IMR-90 (cell line): ENCODE data around the gene ZFPM1. TPM values are rescaled to one million over a fixed set of nuclear protein-coding genes. Genes with fewer than 3 reads are reported as not detected.

ENCODE experiments used
- ATAC-seq: fragments of 200-7000 bp; cut with Tn5 transposase; 2 replicates; pipeline ENCODE4 v1.9.1; 2020; ENCODE audit warnings: low read depth, mild to moderate bottlenecking, moderate library complexity
- BruUV-seq: library from RNA; stranded (reverse); fragments of 400-500 nt; replicated peaks from 2 replicates; lab custom pipeline; 2021; lab: Mats Ljungman, UMichigan
- CTCF ChIA-PET: fragments of 300-600 bp; formaldehyde crosslinking; extraction: SDS; loops from one replicate; lab custom pipeline; 2021; ENCODE audit warnings: antibody characterized with exemption; lab: Yijun Ruan, JAX
- POLR2A ChIA-PET: fragments of 300-600 bp; sonication (Branson Sonifier 250); formaldehyde crosslinking; loops from one replicate; lab custom pipeline; 2022; ENCODE audit warnings: antibody characterized with exemption; ENCODE audit not compliant: unreplicated experiment; lab: Charles Lee
- DNase-seq: peaks from one replicate; pipeline ENCODE4 v3.0.0; 2013
- H2AFZ ChIP-seq: replicated peaks from 2 replicates; pipeline ENCODE3; 2013; ENCODE audit warnings: low read length, mild to moderate bottlenecking; ENCODE audit not compliant: poor library complexity
- H2AK5ac ChIP-seq: 2 replicates; pipeline ENCODE4 v1.6.1; 2013; ENCODE audit warnings: low read depth, low read length, inconsistent platforms
- H2AK9ac ChIP-seq: replicated peaks from 2 replicates; pipeline ENCODE3; 2013; ENCODE audit warnings: mild to moderate bottlenecking, low read depth, low read length, moderate library complexity; ENCODE audit not compliant: poor library complexity
- H2BK120ac ChIP-seq: 2 replicates; pipeline ENCODE4 v1.6.1; 2013; ENCODE audit warnings: low read depth, low read length, inconsistent platforms
- H2BK15ac ChIP-seq: 3 replicates; pipeline ENCODE4 v1.6.1; 2013; ENCODE audit warnings: low read depth, low read length, inconsistent platforms
- H2BK20ac ChIP-seq: 2 replicates; pipeline ENCODE4 v1.6.1; 2013; ENCODE audit warnings: low read depth, mild to moderate bottlenecking, inconsistent platforms, low read length, moderate library complexity
- H2BK5ac ChIP-seq: 2 replicates; pipeline ENCODE4 v1.6.1; 2013; ENCODE audit warnings: mild to moderate bottlenecking, low read depth, low read length, inconsistent platforms; ENCODE audit not compliant: poor library complexity, severe bottlenecking
- H3K14ac ChIP-seq: replicated peaks from 2 replicates; pipeline ENCODE4 v1.6.1; 2013; ENCODE audit warnings: low read depth, low read length, inconsistent platforms
- H3K18ac ChIP-seq: 2 replicates; pipeline ENCODE4 v1.6.1; 2013; ENCODE audit warnings: low read depth, low read length, control low read depth
- H3K23ac ChIP-seq: 2 replicates; pipeline ENCODE4 v1.6.1; 2013; ENCODE audit warnings: low read depth, low read length, inconsistent platforms
- H3K27ac ChIP-seq: 2 replicates; pipeline ENCODE4 v1.5.1; 2013; ENCODE audit warnings: mild to moderate bottlenecking, control low read depth, low read length; ENCODE audit not compliant: insufficient read depth
- H3K27me3 ChIP-seq: 2 replicates; pipeline ENCODE4 v1.6.1; 2013; ENCODE audit warnings: low read length; ENCODE audit not compliant: control insufficient read depth, insufficient read depth
- H3K36me3 ChIP-seq: 2 replicates; pipeline ENCODE4 v1.6.1; 2013; ENCODE audit warnings: low read length, mixed read lengths; ENCODE audit not compliant: control insufficient read depth, insufficient read depth
- H3K4ac ChIP-seq: 2 replicates; pipeline ENCODE4 v1.6.1; 2013; ENCODE audit warnings: low read depth, low read length, inconsistent platforms
- H3K4me1 ChIP-seq: 2 replicates; pipeline ENCODE4 v1.6.1; 2013; ENCODE audit warnings: low read length, mixed read lengths; ENCODE audit not compliant: control insufficient read depth, insufficient read depth
- H3K4me2 ChIP-seq: 2 replicates; pipeline ENCODE4 v1.6.1; 2013; ENCODE audit warnings: low read depth, mild to moderate bottlenecking, control low read depth, low read length, moderate library complexity
- H3K4me3 ChIP-seq: 2 replicates; pipeline ENCODE4 v1.5.1; 2013; ENCODE audit warnings: low read depth, mild to moderate bottlenecking, control low read depth, low read length, moderate library complexity; ENCODE audit not compliant: insufficient read depth
- H3K56ac ChIP-seq: 2 replicates; pipeline ENCODE4 v1.6.1; 2013; ENCODE audit warnings: low read length, inconsistent platforms; ENCODE audit not compliant: insufficient read depth; ENCODE audit errors: extremely low read depth
- H3K79me1 ChIP-seq, 2 experiments: 2 replicates each; pipeline ENCODE4 v1.6.1; 2013; ENCODE audit warnings: low read length in 2 of 2, inconsistent platforms in 1 of 2, low read depth in 1 of 2
- H3K9ac ChIP-seq: 2 replicates; pipeline ENCODE4 v1.6.1; 2013; ENCODE audit warnings: low read depth, low read length, control low read depth
- H3K9me1 ChIP-seq: 2 replicates; pipeline ENCODE4 v1.6.1; 2013; ENCODE audit warnings: low read length, inconsistent platforms; ENCODE audit not compliant: insufficient read depth
- H3K9me3 ChIP-seq: 2 replicates; pipeline ENCODE4 v1.6.1; 2013; ENCODE audit warnings: low read length; ENCODE audit not compliant: control insufficient read depth, insufficient read depth
- H4K20me1 ChIP-seq: 2 replicates; pipeline ENCODE4 v1.6.1; 2013; ENCODE audit warnings: low read length, inconsistent platforms; ENCODE audit not compliant: insufficient read depth
- H4K5ac ChIP-seq: 2 replicates; pipeline ENCODE4 v1.6.1; 2013; ENCODE audit warnings: mild to moderate bottlenecking, low read depth, low read length, control low read depth
- H4K8ac ChIP-seq, 2 experiments: 2 replicates each; pipeline ENCODE4 v1.6.1; 2013; ENCODE audit warnings: low read depth in 2 of 2, low read length in 2 of 2, control low read depth in 1 of 2, inconsistent platforms in 1 of 2
- H4K91ac ChIP-seq: 2 replicates; pipeline ENCODE4 v1.6.1; 2013; ENCODE audit warnings: low read depth, low read length, inconsistent platforms; ENCODE audit not compliant: insufficient read depth
- BHLHE40 ChIP-seq: fragments of 150-350 bp; IDR thresholded peaks from 2 replicates; pipeline ENCODE4 v1.6.1; 2016; ENCODE audit warnings: mild to moderate bottlenecking, low read depth, low read length
- CEBPB ChIP-seq: IDR thresholded peaks from 2 replicates; pipeline ENCODE4 v1.6.1; 2012; ENCODE audit warnings: low read depth, low read length, improper control_type of control experiment
- CHD1 ChIP-seq: IDR thresholded peaks from 2 replicates; pipeline ENCODE4 v1.6.1; 2012; ENCODE audit warnings: low read depth, low read length, improper control_type of control experiment
- ELK1 ChIP-seq: fragments of 150-350 bp; IDR thresholded peaks from 2 replicates; pipeline ENCODE4 v1.6.1; 2016; ENCODE audit warnings: low read depth, mild to moderate bottlenecking, low read length, moderate library complexity, borderline replicate concordance
- FOS ChIP-seq: fragments of 150-350 bp; IDR thresholded peaks from 2 replicates; pipeline ENCODE4 v1.6.1; 2016; ENCODE audit warnings: low read depth, low read length
- MAFK ChIP-seq: IDR thresholded peaks from 2 replicates; pipeline ENCODE4 v1.6.1; 2012; ENCODE audit warnings: low read depth, low read length, improper control_type of control experiment
- MXI1 ChIP-seq: IDR thresholded peaks from 2 replicates; pipeline ENCODE4 v1.6.1; 2012; ENCODE audit warnings: low read depth, mild to moderate bottlenecking, low read length, moderate library complexity, borderline replicate concordance
- NFE2L2 ChIP-seq: fragments of 150-350 bp; IDR thresholded peaks from 2 replicates; pipeline ENCODE4 v1.6.1; 2016; ENCODE audit warnings: low read depth, mild to moderate bottlenecking, low read length
- POLR2A ChIP-seq: IDR thresholded peaks from 2 replicates; pipeline ENCODE4 v1.6.1; 2012; ENCODE audit warnings: mild to moderate bottlenecking, low read depth, low read length
- RFX5 ChIP-seq: IDR thresholded peaks from 2 replicates; pipeline ENCODE4 v1.8.0; 2012; ENCODE audit warnings: low read depth, mild to moderate bottlenecking, low read length, moderate library complexity
- USF2 ChIP-seq: fragments of 150-350 bp; IDR thresholded peaks from 2 replicates; pipeline ENCODE4 v1.6.1; 2017; ENCODE audit warnings: mild to moderate bottlenecking, antibody characterized with exemption, low read length, low read depth
- WGBS, 2 experiments: methylation state at CpG; one replicate each; pipeline versions ENCODE4 v1.1.5 to v1.1.7; 2013; ENCODE audit warnings: missing lambda C conversion rate in 2 of 2; ENCODE audit not compliant: insufficient read length in 1 of 2; ENCODE audit errors: extremely low coverage in 2 of 2; 5-methylcytosine and 5-hydroxymethylcytosine counted together
- dilution Hi-C: fragments of 300-500 bp; cut with HindIII; formaldehyde crosslinking; loops from one replicate; pipeline ENCODE4 v1.14.3; 2018; ENCODE audit warnings: low sequenced_read_pairs; ENCODE audit not compliant: unreplicated experiment
- in situ Hi-C: fragments of 300-500 bp; cut with MboI; formaldehyde crosslinking; loops from 3 replicates; pipeline ENCODE4 v1.14.3; 2019; ENCODE audit warnings: low sequenced_read_pairs, inconsistent platforms, mixed read lengths
- intact Hi-C: fragments of 100-400 bp; cut with micrococcal nuclease; formaldehyde crosslinking; loops from 2 replicates; pipeline ENCODE4 v1.10.0; 2022
- polyA plus RNA-seq, 3 experiments: library from polyadenylated mRNA; depleted of rRNA; stranded (reverse); fragments of >200 nt; gene quantifications; 2 replicates each; pipeline ENCODE4 v1.2.3, GENCODE V29; 2012; ENCODE audit warnings: low replicate concordance in 1 of 3
- total RNA-seq: library from RNA; depleted of rRNA; stranded (reverse); fragments of >200 nt; gene quantifications from 2 replicates; pipeline ENCODE4 v1.2.3, GENCODE V29; 2012
- TF ChIP-seq, protein P1 (sequence below): conservative IDR thresholded peaks from 2 replicates; pipeline ENCODE4 v1.5.1; 2012; ENCODE audit warnings: mild to moderate bottlenecking, low read depth, low read length, improper control_type of control experiment

Gene ZFPM1
- total and polyA plus RNA-seq, 2 of the 4 experiments (the other 2 are of a cell fraction): 0.36 to 1.1 TPM

DNA sequence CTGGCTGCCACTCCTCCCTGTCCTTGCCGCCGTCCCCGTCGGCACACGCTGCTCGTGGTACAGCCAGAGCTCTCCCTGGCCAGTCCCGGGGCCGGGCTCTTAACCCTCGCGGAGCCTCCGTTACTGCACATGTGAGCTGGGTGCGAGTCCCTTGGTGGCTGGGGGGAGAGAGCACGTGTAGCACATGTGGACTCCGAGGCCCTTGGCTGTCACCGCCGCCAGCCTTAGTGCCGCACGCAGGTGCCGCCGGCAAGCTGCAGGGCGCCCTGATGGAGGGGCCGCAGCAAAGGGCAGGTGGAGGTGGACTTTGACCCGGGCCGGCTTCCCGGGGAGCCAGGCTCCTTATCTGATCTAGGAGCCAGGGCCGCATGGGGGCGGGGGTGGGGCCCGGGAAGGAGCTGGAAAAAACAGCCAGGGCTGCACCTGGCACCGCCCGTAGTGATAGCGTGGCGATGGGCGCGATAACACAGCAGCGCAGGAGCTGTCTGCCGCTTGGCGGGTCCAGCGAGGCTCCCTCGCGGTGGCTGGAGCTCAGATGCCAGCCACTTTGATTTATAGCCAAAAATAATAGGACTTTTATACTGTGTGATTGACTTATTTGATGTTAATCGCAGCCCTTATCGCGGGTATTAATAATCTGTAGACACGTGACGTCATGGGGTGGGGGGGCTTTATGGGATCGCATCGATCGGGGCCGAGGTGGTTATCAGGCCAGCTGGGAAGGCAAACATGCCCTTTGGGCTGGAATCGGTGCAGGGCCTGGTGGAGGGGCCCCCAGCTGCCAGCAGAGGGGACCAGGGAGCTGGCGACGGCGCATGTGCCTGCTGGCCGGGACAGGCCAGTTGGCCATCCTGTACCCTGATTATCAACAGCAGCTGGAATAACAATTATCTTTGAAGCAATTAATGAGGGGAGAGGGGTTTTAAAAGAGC is 35.1 kb downstream of the ZFPM1 start (continued):
- TF ChIP-seq FOS: no peak
- no peak for TF ChIP-seq NFE2L2

- Histone ChIP-seq H3K9ac (no peak overlapping the region), H3K27me3 (no peaks in the 10 kb centered on the region), H3K9me3 (no peaks in the 10 kb centered on the region), H3K9me1 (no peaks in the 10 kb centered on the region), H3K4me3 (no peak overlapping the region), H3K4me2 (no peak overlapping the region), H2BK5ac (no peak overlapping the region), H3K4me1 (no peaks in the 10 kb centered on the region), H2AK9ac (peak overlapping the region; percentile 37), H2BK20ac (no peak overlapping the region), H3K36me3 (peaks cover 7% of the 10 kb centered on the region; the same call in 1 of the 2 replicates), H3K27ac (no peak overlapping the region), H3K14ac (no peak overlapping the region), H3K4ac (no peak overlapping the region), H3K56ac (no peak overlapping the region), H3K79me1 (no peaks in the 10 kb centered on the region), H2AK5ac (no peak overlapping the region), H4K5ac (no peak overlapping the region), H4K8ac (no peak overlapping the region), H4K91ac (no peak overlapping the region), H2BK15ac (no peak overlapping the region), H3K18ac (no peak overlapping the region), H2AFZ (no peak overlapping the region), H4K20me1 (peaks cover 17% of the 10 kb centered on the region), H3K23ac (no peak overlapping the region), H2BK120ac (no peak overlapping the region)
- ChIA-PET CTCF (no interaction called here), POLR2A (no interaction called here)
- no peak for ATAC-seq
- dilution Hi-C loops: no loop called here
- WGBS, 2 experiments: 95% methylated on average over 10 of the region's 24 CpGs; no CpG with 5 or more reads in 1 of the 2 experiments
- BruUV-seq: no TSS peak
- intact Hi-C loops: no loop called here
- in situ Hi-C loops: no loop called here
- DNase-seq: no peak
- TF ChIP-seq, protein P1, sequence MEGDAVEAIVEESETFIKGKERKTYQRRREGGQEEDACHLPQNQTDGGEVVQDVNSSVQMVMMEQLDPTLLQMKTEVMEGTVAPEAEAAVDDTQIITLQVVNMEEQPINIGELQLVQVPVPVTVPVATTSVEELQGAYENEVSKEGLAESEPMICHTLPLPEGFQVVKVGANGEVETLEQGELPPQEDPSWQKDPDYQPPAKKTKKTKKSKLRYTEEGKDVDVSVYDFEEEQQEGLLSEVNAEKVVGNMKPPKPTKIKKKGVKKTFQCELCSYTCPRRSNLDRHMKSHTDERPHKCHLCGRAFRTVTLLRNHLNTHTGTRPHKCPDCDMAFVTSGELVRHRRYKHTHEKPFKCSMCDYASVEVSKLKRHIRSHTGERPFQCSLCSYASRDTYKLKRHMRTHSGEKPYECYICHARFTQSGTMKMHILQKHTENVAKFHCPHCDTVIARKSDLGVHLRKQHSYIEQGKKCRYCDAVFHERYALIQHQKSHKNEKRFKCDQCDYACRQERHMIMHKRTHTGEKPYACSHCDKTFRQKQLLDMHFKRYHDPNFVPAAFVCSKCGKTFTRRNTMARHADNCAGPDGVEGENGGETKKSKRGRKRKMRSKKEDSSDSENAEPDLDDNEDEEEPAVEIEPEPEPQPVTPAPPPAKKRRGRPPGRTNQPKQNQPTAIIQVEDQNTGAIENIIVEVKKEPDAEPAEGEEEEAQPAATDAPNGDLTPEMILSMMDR: no peak
- TF ChIP-seq CHD1 (no peak), MAFK (no peak), ELK1 (no peak), POLR2A (no peak), NFE2L2 (no peak), FOS (no peak), RFX5 (no peak), CEBPB (no peak), BHLHE40 (no peak), USF2 (no peak), MXI1 (no peak)
Measured at GRCh38 chr16:88489163-88489741, 36.2 kb downstream of the ZFPM1 start.
